GM18526 (cell line): ENCODE results near the gene ERI2.

ENCODE experiments used
- POLR2A ChIP-seq: IDR thresholded peaks from 3 replicates; pipeline ENCODE4 v1.6.1; 2011; ENCODE audit not compliant: insufficient read length; ENCODE audit errors: extremely low read depth

The ERI2 gene

GRCh38 chr16:20833086-20833485 lies 26.8 kb upstream of the ERI2 start:
- no peak for TF ChIP-seq POLR2A

- TF ChIP-seq POLR2A: no peak
Measured at GRCh38 chr16:20830372-20830771, 24.1 kb upstream of the ERI2 start.

DNA sequence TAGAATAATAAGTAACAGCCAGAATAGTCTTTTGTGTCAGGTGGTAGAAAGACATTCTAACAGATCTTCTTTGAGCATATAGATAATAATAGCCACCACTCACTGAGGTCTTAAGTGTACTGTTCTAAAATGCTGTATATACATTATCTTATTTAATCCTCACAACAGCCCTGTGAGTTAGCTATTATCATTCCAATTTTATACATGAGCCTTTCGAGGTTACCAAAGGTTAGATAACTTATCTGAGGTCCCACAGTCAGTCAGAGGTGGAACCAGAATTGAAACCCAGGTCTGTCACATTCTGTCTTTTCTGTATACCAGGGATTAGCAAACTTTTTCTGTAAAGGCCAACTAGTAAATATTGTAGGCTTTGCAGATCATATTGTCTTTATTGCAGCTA lies 23.3 kb upstream of the ERI2 start:
- TF ChIP-seq POLR2A: no peak

- no peak for TF ChIP-seq POLR2A
Measured at GRCh38 chr16:20826039-20826566, 19.8 kb upstream of the ERI2 start.

DNA sequence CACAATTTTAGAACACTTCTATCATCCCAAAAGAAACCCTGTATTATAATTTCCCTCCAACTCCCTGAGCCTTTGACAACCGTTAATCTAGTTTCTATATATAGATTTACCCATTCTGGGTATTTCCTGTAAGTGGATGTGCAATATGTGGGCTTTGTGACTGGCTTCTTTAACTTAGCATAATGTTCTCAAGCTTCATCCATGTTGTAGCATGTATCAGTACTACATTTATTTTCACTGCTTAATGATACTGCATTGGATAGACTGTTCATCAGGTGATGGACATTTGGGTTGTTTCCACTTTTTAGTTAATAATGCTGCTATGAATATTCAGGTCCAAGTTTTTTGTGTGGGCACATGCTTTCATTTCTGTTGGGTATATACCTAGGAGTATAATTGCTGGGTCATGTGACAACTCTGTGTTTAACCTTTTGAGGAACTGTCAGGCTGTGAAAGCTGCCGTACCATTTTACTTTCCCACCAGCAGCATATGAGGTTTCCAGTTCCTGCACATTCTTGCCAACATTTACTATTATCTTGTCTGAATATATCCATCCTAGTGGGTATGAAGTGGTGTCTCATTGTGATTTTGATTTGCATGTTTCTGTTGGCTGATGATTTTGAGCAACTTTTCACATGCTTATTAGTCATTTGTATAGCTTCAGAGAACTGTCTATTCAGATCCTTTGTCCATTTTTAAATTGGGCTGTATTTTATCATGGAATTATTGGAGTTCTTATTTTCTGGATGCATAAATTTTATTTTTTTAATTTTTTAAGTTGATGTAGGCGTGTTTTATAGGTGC lies 16.5 kb upstream of the ERI2 start:
- no peak for TF ChIP-seq POLR2A

DNA sequence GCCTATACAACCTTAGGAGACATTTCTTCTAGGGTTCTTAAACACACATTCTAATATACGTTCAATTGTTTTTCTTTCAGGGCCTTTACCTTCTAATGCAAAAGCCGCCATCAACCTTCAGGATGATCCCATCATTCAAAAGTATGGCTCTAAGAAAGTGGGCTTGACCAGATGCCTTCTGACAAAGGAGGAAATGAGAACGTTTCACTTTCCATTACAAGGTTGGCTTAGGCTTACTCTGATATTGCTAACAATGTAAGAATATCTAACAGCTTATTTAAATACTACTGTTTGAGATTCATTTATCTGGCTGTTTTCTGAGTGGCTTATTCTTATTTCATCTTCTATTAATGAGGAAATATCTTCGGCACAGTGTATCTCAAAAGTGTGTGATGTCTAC lies 15.4 kb upstream of the ERI2 start:
- TF ChIP-seq POLR2A: no peak

DNA sequence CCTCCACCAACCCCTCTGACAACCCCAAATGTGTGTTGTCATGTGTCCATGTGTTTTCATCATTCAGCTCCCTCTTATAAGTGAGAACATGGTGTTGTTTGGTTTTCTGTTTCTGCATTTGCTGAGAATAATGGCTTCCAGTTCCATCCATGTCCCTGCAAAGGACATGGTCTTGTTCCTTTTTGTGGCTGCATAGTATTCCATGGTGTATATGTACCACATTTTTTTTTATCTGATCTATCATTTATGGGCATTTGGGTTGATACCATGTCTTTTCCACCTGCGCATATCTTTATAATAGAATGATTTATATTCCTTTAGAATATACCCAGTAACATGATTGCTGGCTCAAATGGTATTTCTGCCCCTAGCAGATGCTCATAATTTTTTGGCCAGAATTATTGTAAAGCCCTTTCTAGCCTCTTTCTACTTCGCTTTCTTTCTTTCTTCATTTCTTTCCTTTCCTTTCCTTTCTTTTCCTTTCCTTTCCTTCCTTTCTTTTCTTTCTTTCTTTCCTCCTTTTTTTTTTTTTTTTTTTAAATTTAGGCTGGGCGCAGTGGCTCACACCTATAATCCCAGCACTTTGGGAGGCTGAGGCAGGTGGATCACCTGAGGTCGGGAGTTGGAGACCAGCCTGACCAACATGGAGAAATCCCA lies 12.8 kb upstream of the ERI2 start:
- TF ChIP-seq POLR2A: no peak

DNA sequence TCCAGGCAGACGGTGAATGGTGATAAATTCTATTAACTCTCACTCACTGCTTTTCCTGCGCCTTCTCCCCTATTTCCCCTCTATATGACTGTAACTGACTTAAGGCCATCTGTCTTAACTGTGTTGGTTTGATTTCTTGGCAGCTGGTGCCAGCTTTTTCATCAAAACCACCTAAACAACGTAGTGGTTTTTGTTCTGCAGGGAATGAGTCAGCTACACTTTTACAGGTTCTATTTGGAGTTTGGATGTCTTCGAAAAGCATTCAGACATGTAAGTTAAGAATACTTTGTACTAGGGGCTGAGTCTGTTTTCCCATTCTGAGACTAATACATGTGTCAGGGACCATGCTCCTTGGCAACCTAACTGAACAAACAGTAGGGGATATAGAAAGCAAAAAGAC lies 8.5 kb upstream of the ERI2 start:
- TF ChIP-seq POLR2A: no peak

DNA sequence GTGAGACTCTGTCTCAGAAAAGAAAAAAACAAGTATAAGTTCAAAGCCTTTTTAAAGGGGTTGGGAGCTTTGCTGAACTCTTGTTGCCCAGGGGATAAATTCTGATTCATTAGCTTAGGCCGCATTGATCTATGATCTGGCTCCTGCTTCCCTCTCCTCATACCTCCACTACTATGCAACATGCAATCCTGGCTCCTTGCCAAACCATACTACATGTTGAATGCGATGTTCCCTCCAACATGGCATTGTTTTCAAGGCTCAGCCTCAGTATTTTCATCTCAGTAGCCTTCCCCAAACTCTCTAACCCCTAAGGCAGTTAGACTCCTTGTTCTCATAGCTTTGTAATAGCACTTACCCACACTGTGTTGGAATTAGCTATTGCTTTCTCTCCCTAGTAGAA lies 6.2 kb upstream of the ERI2 start:
- TF ChIP-seq POLR2A: no peak

DNA sequence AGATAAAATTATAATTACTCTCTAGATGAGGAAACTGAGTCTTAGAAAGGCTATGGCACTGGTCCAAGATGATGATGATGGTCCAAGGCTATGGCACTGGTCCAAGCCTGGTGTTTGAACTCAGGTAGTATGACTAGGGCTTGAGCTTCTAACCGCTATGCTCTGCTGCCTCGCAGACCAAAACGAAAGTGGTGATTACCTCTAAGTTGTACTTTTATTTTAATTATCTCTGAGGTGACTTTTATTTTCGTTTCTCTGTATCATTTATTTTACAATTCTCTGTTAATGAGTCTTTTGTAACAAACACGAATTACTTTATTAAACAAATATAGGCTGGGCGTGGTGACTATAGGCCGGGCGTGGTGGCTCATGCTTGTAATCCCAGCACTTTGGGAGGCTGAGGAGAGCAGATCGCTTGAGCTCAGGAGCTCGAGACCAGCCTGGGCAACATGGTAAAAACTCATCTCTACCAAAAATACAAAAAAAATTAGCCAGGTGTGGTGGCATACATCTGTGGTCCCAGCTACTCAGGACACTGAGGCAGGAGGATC lies 5.7 kb upstream of the ERI2 start:
- no peak for TF ChIP-seq POLR2A

DNA sequence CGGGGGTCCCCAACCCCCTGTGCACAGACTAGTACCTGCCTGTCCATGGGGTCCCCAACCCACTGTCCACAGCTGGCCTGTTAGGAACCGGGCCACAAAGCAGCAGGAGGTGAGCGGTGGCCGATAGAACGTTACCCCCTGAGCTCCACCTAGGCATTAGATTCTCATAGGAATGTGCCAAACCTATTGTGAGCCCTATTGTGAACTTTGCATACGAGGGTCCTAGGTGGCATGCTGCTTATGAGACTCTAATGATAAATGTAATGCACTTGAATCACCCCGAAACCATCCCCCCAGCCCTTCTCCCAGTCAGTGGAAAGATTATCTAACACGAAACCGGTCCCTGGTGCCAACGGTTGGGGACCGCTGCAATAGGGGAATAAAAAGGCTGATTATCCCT lies 1.6 kb upstream of the ERI2 start:
- no peak for TF ChIP-seq POLR2A

GRCh38 chr16:20803561-20804214 lies 2.6 kb downstream of the ERI2 start:
- no peak for TF ChIP-seq POLR2A

GRCh38 chr16:20803192-20803560 lies 3.1 kb downstream of the ERI2 start:
- TF ChIP-seq POLR2A: no peak

- TF ChIP-seq POLR2A: no peak
Measured at GRCh38 chr16:20801278-20801677, 5.0 kb downstream of the ERI2 start.

DNA sequence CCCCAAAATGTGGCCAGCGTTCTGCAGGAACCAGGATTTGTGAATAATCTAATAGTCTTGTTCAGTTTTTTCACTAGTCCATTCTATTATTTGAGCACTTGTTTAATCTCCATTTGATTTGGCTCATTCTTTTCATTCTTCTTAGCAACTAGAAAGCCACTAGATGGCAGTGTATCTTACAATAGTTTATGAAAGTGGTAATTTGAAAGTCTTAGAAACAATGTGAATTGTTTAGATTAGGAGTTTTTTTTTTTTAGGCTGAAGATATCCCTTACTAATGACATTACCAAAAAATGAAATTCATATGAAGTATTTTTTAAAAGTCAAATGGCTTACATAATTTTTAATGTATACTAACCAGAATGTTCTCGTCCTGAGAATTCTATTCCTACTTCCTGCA lies 6.7 kb downstream of the ERI2 start:
- TF ChIP-seq POLR2A: no peak

GRCh38 chr16:20798364-20798763 lies 7.9 kb downstream of the ERI2 start:
- no peak for TF ChIP-seq POLR2A
